Stomach (tissue), 4 donors: ENCODE results near the gene DIPK1B.

Source experiments
- EP300 ChIP-seq: sonication (generic); formaldehyde crosslinking; IDR thresholded peaks from one replicate; pipeline ENCODE4 v1.6.1; 2017; ENCODE audit warnings: antibody characterized with exemption
- TF ChIP-seq, protein P1 (sequence below), 7 experiments: fragments of 450-650 bp in 4 of 7; fragments of 200-600 bp in 3 of 7; sonication (generic) in 3 of 7; IDR thresholded peaks; one replicate each; pipeline ENCODE4 v1.5.1; 2016 to 2019; ENCODE audit warnings: antibody characterized with exemption in 7 of 7, control low read depth in 2 of 7, mild to moderate bottlenecking in 1 of 7

DNA sequence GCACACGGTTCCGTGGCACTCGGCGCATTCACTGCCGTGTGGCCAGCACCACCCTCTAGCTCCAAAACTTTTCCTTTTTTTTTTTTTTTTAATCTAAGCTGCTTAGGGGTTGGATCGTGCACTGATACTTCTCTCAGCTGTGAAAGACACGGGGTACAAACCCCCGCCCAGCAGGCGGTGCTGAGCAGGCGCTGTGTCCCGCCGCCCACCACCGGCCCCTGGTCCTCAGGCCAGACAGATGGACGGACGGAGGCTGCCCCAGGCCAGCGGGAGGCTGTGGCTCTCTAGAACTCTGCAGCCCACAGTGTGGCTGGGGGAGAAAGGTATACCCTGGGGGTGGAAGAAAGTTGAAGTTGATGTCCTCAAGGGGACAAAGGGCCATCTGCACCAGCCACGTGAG is 31.3 kb upstream of the DIPK1B start:
- TF ChIP-seq, protein P1, sequence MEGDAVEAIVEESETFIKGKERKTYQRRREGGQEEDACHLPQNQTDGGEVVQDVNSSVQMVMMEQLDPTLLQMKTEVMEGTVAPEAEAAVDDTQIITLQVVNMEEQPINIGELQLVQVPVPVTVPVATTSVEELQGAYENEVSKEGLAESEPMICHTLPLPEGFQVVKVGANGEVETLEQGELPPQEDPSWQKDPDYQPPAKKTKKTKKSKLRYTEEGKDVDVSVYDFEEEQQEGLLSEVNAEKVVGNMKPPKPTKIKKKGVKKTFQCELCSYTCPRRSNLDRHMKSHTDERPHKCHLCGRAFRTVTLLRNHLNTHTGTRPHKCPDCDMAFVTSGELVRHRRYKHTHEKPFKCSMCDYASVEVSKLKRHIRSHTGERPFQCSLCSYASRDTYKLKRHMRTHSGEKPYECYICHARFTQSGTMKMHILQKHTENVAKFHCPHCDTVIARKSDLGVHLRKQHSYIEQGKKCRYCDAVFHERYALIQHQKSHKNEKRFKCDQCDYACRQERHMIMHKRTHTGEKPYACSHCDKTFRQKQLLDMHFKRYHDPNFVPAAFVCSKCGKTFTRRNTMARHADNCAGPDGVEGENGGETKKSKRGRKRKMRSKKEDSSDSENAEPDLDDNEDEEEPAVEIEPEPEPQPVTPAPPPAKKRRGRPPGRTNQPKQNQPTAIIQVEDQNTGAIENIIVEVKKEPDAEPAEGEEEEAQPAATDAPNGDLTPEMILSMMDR (IDR thresholded peaks at IDR 0.05): no peak
- TF ChIP-seq EP300: no peak
